NB4 (cell line): ENCODE results near the gene INHA.

Source experiments
- DNase-seq: peaks from one replicate; pipeline ENCODE4 v3.0.0; 2010; ENCODE audit warnings: low read depth
- H3K4me3 ChIP-seq: one replicate; pipeline ENCODE4 v1.5.1; 2011; ENCODE audit warnings: mild to moderate bottlenecking, low read depth, low read length, moderate library complexity
- MYC ChIP-seq: IDR thresholded peaks from 2 replicates; pipeline ENCODE4 v1.6.1; 2011; ENCODE audit warnings: low read depth, low read length
- POLR2A ChIP-seq: IDR thresholded peaks from 2 replicates; pipeline ENCODE4 v1.6.1; 2011; ENCODE audit warnings: mild to moderate bottlenecking; ENCODE audit not compliant: insufficient read length; ENCODE audit errors: extremely low read depth
- TF ChIP-seq, protein P1 (sequence below): IDR thresholded peaks from one replicate; pipeline ENCODE4 v1.5.1; 2012; ENCODE audit warnings: low read depth, low read length
- TF ChIP-seq, protein P2 (sequence below): IDR thresholded peaks from 2 replicates; pipeline ENCODE4 v1.6.1; 2011; ENCODE audit warnings: low read depth, low read length

Gene INHA

DNA sequence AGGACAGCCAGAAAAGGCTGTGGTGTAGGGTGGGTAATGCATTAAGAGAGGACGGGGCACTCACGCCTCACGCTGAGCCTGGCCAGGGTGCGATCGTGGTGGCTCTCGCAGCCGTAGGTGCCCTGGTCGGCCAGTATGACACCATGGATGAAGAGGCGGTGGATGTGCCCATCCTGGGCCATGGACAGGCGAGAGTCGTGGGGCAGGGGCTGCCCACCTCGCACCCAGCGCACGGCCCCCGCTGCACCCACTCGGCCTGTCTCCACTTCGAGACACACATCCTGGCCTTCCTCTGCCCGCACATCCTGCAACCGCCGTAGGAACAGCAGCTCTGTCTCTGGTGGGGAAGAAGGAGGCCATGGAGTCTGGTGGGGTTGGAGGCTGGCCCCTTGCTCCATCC is 16.2 kb upstream of the INHA start:
- no peak for TF ChIP-seq MYC
- TF ChIP-seq, protein P1, sequence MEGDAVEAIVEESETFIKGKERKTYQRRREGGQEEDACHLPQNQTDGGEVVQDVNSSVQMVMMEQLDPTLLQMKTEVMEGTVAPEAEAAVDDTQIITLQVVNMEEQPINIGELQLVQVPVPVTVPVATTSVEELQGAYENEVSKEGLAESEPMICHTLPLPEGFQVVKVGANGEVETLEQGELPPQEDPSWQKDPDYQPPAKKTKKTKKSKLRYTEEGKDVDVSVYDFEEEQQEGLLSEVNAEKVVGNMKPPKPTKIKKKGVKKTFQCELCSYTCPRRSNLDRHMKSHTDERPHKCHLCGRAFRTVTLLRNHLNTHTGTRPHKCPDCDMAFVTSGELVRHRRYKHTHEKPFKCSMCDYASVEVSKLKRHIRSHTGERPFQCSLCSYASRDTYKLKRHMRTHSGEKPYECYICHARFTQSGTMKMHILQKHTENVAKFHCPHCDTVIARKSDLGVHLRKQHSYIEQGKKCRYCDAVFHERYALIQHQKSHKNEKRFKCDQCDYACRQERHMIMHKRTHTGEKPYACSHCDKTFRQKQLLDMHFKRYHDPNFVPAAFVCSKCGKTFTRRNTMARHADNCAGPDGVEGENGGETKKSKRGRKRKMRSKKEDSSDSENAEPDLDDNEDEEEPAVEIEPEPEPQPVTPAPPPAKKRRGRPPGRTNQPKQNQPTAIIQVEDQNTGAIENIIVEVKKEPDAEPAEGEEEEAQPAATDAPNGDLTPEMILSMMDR: no peak
- TF ChIP-seq POLR2A: no peak
- TF ChIP-seq, protein P2, sequence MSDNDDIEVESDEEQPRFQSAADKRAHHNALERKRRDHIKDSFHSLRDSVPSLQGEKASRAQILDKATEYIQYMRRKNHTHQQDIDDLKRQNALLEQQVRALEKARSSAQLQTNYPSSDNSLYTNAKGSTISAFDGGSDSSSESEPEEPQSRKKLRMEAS: no peak
- no peak overlapping the region for H3K4me3 ChIP-seq
- no peak for DNase-seq

DNA sequence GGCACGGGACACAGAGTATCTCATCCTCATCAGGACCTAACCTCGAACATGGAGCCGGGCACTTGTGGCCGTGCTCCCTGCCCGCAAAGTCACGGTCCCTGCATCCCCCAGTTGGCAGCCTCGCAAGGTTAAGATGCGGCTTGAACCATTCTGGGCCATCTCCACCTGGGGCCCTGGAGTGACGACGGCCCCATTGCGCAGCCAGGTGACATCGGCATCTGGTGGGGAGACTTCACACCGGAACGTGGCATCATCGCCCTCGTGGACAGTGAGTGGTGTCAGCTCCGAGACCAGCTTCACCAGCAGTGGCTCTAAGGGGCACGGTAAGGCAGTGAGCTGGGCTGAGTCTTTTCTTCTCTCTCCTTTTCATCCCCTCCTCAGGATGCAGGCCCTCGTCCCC is 15.7 kb upstream of the INHA start:
- TF ChIP-seq, protein P1: no peak
- TF ChIP-seq, protein P2: no peak
- TF ChIP-seq POLR2A: no peak
- no peak for TF ChIP-seq MYC
- H3K4me3 ChIP-seq: no peak overlapping the region
- no peak for DNase-seq

GRCh38 chr2:219557320-219557719 is 14.8 kb upstream of the INHA start:
- no peak for DNase-seq
- TF ChIP-seq, protein P1: no peak
- no peak for TF ChIP-seq POLR2A
- TF ChIP-seq, protein P2: no peak
- TF ChIP-seq MYC: no peak
- no peak overlapping the region for H3K4me3 ChIP-seq

GRCh38 chr2:219557791-219558785 is 14.0 kb upstream of the INHA start:
- H3K4me3 ChIP-seq: no peak overlapping the region
- TF ChIP-seq MYC: no peak
- TF ChIP-seq, protein P2: no peak
- TF ChIP-seq POLR2A: no peak
- TF ChIP-seq, protein P1: no peak
- DNase-seq: no peak

- TF ChIP-seq POLR2A: no peak
- TF ChIP-seq, protein P1: no peak
- TF ChIP-seq, protein P2: no peak
- no peak overlapping the region for H3K4me3 ChIP-seq
- no peak for DNase-seq
These were observed 12.8 kb upstream of the INHA start for GRCh38 chr2:219559156-219559915.
